Stimulated activated naive CD4-positive, alpha-beta T cell treated with Interleukin-2 at 50 U/mL for 16 hours (primary cell): Measurements from ENCODE around the gene CAPG.

ENCODE experiments used
- DNase-seq: peaks from one replicate; lab custom pipeline; 2025; lab: John Stamatoyannopoulos, UW

CAPG gene

DNA sequence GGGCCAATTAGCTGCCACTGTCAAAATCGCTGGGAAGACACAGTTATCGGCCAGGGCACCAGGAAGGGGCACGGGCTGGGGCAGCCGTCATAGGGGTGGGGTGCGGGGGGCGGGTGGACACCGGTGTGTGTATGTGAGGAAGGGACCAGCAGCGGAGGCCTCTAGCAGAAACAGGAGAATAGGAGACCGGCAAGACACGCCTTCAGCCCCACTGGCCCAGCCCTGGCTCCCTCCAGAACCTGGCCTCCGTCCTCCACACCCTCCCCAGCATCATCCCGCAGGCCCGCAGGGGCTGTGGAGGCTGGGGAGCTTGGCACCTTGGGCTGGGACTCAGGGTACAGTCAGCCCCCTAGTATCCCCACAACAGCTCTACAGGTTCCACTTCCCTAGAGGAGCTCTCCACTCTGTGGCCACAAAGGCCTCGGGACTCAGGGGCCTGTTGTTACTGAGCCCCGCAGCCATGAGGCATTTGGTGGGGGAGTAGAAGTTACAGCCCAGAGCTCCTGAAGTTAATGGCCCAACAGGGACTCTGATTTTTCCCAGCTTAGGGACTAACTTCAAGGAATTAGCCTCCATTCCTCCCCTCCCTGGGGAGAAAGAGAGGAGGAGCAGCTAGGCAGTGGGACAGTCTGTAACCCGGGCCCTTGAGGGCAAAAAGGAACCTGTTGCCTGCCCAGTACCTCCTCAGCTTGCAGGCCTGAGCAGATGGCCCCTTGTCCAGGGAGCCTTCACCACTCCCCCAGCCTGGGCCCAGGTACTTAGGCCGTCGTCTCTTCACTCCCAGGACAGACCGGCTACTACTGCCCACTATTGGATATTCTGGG, 28.2 kb upstream of the CAPG start:
- DNase-seq: no peak

DNA sequence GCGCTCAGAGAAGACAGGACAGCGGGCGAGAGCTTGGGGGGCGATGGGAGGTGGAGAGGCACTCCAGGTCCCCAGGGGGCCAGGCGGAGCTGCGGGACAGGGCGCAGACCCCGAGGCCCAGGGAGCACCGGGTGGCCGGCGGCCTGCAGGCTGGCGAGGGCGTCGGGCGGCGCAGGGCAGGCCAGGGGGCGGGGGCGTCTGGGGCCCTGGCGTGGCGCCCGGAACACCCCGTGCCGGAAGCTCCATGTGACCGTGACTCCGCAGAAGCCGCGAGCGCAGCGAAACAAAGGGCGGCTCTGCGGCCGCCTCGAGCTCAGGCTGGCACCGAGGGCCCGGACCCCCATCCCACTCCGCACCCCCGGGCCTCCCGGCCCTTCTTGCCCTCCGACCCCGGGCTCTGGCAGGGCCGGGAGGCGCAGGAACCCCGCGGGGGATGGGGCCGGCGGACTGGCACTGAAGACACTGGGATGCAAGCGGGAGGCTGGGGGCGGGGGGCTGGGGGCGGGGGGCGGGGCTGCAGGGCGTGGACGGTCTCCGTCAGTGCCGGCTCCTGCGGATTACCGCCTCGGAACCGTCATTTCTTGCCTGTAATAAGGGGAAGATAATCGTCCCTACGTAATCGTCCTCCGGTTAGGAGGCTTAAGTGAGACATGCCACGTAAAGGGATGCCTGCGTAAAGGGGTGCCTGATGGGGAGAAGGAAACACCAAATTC, 27.5 kb upstream of the CAPG start:
- peak; percentile 76 for DNase-seq

DNA sequence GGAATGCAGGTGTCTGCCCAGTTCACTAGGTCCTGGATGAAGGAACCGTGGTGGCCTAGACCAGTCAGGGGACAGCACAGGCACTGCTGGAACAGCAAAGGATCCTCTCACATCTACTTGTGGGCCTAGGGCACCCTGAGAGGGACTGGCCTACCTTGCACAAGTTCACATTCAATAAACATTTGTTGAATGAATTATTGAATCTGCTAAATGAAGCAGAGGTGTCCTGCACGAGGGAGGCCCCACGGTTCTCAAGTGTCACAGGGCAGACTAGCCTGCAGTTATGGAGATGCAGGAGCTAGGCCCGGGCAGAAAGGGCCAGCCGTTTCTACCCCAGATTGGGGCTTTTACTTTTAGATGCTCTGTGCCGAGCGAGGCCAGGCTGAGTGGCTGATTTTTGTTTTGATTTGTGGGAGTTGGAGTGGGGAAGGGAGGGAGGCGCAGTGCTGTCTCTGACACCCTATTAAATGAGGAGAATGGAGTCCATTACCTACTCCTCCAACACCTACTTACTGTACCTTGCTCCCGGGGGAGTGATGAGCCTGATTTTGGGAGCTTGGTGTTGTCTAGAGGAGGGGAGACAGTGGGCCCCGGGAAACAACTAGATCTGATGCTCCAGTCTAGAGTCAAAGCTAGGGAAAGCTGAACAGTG, 26.8 kb upstream of the CAPG start:
- DNase-seq: no peak

DNA sequence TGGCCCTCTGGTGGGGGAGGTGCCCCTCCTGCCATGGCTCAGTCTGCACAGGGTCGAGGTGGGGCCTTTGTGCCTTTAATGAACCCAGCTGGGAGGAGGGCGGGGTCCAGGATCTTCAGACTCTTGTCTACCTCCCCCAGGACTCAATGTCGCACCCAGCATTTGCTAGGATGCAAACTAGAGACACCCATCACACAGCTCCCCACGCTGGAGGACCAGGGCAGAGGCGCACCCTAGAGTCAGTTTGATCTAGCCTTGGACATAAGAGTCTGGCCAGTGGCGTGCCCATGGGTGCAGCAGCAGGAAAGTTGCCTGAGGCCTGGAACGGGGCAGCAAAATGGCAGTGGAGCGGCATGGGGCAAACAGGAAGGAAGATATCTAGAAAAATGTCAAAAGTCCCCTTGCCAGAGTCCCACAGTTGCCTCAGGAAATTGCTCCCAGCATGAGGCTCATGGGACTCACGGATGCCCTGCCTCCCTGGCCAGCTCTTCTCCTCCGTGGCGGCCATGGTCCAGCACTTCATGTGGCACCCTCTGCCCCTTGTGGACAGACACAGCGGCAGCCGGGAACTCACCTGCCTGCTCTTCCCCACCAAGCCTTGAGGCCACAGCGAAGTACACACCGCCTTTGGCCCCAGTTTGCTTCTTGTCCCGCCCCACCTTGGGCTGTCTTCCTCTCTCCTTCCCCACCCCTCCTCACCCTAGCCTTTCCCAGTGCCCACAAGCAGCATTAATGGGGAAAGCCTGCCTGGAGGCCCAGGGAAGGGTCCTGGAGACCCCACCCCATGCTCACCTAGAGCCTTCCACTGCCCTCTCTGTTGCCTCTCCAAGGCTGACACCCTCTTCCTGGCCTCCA, 26.0 kb upstream of the CAPG start:
- no peak for DNase-seq

DNA sequence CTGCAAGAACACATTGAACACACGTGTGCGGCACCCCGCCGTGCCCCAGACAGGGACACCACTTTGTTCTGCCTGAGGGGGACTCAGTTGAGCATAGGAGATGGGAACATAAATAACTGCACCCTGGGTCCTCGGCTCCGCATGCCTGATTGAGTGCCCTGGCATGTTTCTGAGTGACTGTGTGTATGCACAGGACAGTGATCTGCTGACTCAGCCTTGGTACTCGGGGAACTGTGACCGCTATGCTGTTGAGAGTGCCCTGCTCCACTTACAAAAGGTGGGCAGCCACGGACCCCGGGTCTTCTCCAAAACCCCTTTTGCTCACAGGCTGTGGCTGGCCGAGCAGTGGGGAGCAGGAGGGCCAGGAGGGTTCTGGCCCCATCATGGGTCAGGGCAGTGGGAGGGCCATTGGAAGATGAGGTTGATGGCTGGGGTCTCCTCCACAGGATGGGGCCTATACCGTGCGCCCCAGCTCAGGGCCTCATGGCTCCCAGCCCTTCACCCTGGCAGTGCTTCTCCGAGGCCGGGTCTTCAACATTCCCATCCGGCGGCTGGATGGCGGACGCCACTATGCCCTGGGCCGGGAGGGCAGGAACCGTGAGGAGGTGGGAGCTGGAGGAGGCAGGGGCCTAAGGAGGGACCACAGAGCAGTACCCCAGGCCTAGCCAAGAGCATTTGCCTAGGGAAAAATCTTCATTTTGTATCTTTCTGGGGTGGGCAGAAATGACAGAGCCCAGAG, 25.2 kb upstream of the CAPG start:
- DNase-seq: no peak

DNA sequence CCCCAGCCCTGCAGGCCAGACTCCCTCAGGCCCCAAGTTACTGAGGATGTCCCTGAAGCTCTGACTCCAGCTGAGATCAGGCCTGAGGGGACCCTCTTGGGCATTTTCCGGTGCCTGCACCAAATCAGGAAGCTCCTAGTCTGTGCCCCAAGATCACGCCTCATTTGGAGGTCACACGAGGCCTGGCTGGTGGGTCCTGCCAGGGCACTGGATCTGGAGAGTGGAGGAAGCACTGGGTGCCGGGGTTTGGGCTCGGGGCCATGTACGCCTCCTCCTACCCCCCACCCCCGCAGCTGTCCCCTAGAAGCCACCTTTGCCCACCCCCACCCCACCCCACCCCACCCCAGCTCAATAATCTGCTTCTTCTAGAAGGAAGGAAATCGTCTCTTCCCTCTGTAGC, 24.5 kb upstream of the CAPG start:
- DNase-seq: no peak

DNA sequence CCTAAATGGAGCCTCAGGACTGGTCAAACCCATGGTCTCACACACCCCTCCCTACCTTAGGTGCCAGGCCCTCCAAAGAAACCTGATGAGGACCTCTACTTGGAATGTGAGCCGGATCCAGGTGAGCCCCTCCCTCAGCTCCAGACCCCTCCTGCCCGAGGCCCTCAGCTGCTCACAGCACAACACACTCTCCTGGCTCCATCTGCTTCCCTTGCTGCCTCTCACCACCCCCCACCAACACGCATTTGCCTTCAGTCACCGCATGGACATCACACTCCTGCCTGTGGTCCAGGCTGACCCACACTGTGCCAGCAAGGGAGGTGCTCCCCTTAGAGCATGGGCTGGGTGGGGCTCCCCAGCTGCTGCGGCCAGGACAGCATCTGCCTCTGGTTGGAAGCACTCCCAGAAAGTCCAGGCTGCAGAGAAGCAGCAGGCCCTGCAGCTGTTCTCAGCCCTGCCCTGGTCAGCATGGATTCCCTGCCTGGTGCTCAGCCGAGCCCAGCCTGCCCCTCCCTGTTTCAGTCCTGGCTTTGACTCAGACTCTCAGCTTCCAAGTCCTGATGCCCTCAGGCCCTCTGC, 23.4 kb upstream of the CAPG start:
- no peak for DNase-seq

DNA sequence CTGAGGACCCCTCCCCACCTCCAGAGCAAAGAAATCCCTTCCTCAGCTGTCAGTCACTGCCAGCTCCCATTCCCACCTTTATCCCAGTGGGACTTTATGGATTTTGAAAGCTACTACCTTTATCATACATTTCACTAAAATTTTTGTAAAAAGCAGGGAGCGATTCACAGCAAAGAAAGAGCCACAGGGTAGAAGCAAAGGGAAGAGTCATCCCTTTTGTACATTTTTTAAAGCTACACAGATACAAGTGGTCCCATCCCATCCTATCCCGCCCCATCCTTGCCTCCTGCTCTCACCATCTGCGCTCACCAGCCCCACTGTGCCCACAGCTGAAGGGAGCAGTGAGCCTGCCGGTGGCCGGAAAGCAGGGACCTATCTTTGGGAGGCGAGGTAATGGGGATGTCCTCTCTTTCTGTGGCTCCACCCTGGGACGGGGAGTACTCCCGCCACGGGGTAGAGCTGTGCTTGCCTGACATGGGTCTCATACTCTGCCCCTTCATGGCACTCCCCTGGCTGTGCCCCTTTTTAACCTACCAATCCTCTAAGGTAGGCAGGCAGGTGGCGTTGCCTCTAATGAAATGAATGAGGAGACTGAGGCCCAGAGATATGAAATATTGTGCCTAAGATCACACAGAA, 21.5 kb upstream of the CAPG start:
- DNase-seq: no peak

DNA sequence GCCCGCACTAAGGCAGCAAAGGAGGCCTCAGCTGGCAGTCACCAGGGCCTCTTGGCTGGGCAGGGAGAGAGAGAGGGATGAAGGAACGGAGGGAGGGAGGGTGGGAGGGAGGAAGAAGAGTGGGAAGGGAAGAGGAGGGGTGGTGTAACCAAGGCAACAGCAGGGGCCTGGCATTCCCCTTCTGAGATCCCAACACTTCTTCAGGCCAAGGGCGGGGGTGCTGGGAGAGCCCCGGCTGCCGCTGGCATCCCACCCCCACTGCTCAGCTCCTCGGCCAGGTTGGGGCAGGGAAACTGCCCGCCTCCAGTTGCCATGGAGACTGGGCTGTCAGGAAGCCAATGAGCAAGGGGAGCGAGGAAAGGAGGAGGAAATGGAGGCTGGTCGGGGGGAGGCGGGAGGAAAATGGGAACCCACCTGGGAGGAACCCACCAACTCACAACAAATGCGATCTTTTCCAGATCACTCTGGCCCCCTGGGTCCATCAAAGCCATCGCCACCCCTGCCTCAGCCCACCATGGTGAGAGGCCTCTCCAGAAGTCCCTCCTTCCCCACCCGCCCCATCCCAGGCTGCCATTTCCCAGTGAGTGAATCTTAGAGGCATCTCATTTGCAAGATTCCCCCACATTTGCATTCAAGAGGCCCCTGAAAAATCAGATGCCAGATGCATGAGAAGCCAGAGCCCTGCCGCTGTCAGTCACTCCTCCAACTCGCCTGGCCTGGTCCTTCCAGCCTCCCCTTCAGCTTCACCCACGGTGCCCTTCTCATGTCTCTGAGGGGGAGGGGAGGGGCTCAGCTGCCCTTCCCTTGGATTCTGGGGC, 20.8 kb upstream of the CAPG start:
- no peak for DNase-seq

DNA sequence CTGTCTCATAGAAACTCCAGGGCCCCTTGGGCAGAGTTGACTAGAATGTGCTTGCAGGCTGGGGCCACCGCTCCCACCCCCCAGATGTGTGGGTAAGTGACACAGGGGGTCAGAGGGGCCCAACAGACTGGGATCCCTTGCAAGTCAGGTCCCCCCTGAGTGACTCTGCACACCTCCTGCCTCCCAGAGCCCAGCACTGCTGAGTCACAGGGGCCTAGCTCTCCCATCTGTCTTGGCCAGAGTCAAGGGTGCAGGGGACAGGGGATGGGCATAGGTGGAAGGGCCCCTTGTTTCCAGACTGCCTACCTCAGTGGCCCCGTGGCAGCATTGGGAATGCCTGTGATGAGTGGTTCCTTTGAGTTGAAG, 19.7 kb upstream of the CAPG start:
- no peak for DNase-seq

DNA sequence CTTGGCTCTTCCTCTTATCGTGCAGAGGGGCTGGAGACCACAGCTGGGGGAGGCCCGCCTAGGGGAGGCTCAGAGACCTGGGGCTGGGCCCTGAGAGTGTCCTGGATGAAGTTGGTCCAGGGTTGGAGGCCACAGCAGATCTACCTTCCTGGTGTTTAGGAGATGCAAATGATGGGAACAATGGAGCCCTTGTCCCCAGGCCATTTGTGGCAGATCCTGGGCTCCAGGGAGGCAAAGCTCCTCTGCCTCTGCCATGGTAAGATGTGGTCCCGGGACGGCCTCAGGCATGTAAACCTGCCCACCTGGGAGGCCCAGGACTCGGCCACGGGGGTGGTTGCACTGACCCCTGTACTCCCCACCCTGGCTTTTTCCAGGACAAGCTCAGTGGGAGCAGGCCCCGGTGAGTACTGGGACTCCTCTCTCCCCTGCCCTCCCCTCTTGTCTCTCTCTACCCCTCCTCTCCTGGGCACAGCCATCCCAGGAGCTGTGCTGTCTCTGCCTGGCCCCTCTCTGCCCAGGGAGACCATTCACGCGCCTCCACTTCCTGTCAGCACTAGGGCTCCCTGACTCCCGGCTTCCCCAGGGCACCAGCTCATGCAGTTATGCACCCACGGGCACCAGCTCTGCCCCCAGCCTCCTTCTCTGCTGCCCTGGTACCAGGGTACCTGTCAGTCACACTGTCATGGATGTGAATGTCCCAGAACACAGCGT, 19.2 kb upstream of the CAPG start:
- DNase-seq: no peak

DNA sequence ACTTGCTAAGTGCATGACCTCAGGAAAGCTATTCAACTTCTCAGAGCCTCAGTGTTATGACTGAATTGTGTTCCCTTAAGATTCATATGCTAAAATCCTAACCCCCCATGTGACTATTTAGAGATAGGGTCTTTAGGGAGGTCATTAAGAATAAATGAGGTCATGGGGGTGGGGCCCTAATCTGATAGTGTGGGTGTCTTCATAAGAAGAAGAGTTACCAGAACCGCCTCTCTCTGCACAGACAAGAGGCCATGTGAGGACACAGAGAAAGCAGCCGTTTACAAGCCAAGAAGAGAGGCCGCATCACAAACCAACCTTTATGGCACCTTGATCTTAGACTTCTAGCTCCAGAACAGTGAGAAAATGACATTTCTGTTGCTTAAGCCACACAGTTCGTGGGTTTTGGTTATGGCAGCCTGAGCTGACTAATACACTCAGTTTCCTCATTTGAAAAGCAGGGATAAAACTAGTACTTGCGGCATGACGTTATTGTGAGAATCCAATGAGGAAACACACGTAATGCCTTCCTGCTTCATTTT, 18.2 kb upstream of the CAPG start:
- no peak for DNase-seq

DNA sequence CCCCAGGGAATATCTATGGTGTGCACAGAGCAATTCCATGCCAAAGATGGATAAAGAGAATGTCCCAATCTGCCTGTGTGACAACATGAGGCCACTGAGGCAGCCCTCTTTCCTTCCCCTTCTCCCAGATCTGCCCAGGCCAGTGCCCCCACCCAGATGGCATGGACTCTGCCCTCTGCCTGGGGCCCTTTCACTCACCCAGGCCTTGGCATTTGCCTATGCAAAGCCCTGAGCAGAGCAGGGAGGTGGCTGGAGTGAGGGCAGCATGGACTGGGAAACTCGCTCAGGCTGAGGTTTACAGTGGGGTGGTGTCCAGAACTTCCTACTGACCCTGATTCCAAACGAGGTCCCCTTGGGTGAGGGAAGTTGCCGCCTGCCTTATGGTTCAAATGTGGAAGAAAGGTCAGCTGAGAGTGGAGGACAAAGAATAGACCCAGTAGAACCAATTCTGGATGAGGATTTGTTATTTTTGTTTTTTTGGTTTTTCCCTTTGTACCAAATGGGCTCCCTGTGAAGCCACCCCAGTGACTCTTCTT, 17.2 kb upstream of the CAPG start:
- no peak for DNase-seq

DNA sequence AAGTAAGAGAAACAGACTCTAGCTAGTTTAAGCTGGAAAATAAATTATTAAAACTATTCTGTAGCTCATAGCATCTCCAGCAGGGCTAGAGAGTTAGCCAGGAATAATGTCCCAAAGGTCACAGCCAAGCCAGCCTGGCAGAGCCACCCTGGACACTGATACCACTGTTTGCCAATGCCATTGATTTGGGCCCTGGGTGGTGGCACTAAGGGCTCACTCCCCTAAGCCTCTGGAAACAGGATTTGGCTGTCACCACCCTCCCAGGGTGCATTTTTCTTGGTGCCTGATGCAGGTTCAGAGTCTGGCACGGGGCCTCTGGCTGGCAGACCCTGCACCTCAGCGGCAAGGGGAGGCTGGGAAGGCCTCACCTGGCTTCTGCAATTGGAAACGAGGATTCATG, 15.4 kb upstream of the CAPG start:
- no peak for DNase-seq

DNA sequence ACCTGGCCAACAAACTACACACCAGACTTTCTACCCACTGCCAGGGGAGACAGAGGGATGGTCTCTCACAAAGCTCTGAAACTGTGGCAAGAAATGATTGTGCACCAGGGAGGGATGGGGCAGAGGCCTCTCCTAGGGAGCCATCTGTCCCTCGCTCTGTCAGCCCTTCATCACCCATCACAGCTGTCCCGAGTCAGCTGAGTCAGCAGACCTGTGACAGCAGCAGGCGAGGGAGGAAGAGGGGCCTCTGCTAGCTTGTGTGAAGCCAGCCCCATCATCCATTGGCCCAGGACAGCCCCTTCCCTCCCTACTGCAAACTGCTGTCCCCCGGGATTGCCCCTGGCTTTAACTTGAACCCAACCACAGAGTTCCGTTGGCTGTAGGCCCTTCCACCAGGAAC, 13.4 kb upstream of the CAPG start:
- no peak for DNase-seq

DNA sequence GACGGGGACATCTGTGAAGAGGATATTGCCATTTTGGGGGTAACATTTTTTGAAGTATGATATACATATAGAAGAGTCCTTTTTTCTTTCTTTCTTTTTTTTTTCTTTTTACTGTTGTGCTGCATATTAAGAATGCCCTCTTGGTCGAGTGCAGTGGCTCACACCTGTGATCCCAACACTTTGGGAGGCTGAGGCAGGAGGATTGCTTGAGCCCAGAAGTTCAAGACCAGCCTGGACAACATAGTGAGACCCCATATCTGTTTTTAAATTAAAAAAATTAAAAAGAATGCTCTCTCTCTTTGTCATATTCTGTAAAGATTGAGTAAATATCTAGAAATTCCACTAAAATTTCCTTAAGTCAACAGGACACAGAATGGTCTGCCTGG, 11.9 kb upstream of the CAPG start:
- DNase-seq: no peak

DNA sequence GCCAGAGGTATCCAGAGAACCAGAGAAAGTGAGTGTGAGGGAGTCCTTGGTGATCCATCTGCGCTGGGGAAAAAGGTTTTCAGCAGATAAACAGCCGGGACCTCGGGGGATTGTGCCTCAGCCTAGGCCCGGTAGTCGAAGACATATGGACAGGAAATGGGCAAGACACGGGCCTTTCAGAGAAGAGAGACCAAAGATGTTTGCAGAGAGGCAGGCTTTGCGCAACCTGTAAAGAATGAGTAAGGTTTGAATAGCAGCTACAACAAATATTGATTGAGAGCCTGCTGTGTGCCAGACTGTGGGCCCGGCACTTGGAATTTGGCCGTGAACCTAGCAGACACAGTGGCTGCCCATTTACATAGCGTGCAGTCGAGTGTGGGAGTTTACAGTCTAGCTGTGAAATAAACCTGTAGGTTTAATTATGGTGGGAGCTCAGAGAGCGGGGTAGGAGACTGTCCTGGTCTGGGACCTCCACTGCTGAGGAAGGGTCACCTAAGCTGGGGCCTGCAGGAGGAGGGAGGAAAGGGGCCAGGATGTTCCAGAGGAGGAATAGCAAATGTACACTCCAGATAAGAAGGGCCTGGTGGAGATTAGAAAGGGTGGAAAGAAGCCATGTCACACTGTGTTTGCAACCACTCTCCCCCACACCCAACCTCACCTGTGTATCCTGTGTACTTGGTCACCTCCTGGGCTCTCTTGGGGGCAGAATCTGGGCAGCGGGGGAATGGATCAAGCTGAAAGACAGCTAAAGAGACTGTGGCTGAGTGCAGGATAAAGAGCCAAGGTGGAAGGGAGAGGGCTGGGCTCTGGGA, 11.3 kb upstream of the CAPG start:
- DNase-seq: no peak
